Karpas-422 (cell line): ENCODE data around the gene SPON1. TPM values are rescaled to one million over a fixed set of nuclear protein-coding genes. Genes with fewer than 3 reads are reported as not detected.

Source experiments
- DNase-seq: peaks from one replicate; pipeline ENCODE4 v3.0.0-alpha.2; 2015
- H2AFZ ChIP-seq: fragments of 200-600 bp; sonication (generic); 2 replicates; pipeline ENCODE4 v1.6.1; 2014; ENCODE audit warnings: antibody characterized with exemption, low read length, mixed read lengths
- H3K27ac ChIP-seq: fragments of 200-600 bp; sonication (generic); 2 replicates; pipeline ENCODE4 v1.5.1; 2014; ENCODE audit warnings: mild to moderate bottlenecking, low read length, moderate library complexity
- H3K27me3 ChIP-seq: fragments of 200-600 bp; sonication (generic); 2 replicates; pipeline ENCODE4 v1.6.1; 2014; ENCODE audit warnings: low read length, mixed read lengths
- H3K36me3 ChIP-seq: fragments of 200-600 bp; sonication (generic); 2 replicates; pipeline ENCODE4 v1.6.1; 2014; ENCODE audit warnings: low read length, mixed read lengths; ENCODE audit not compliant: insufficient read depth
- H3K4me1 ChIP-seq: fragments of 200-600 bp; sonication (generic); 2 replicates; pipeline ENCODE4 v1.6.1; 2014; ENCODE audit warnings: mild to moderate bottlenecking, low read length, mixed read lengths
- H3K4me2 ChIP-seq: fragments of 200-600 bp; sonication (generic); 2 replicates; pipeline ENCODE4 v1.6.1; 2014; ENCODE audit warnings: low read length, low read depth, mild to moderate bottlenecking; ENCODE audit not compliant: poor library complexity, severe bottlenecking
- H3K4me3 ChIP-seq: fragments of 200-600 bp; sonication (generic); 2 replicates; pipeline ENCODE4 v1.5.1; 2014; ENCODE audit warnings: mild to moderate bottlenecking, antibody characterized with exemption, low read length, mixed read lengths
- H3K79me2 ChIP-seq: fragments of 200-600 bp; sonication (generic); 2 replicates; pipeline ENCODE4 v1.6.1; 2014; ENCODE audit warnings: mild to moderate bottlenecking, low read length, mixed read lengths
- H3K9ac ChIP-seq: fragments of 200-600 bp; sonication (generic); 2 replicates; pipeline ENCODE4 v1.6.0; 2014; ENCODE audit warnings: low read length
- H3K9me2 ChIP-seq: fragments of 200-600 bp; sonication (generic), shearing (Covaris generic); replicated peaks from 2 replicates; pipeline ENCODE4 v1.6.0; 2014; ENCODE audit warnings: mild to moderate bottlenecking, low read length, moderate library complexity; ENCODE audit not compliant: insufficient read depth
- H3K9me3 ChIP-seq: fragments of 300-700, 200-600 bp; sonication (generic); 2 replicates; pipeline ENCODE4 v1.6.1; 2014; ENCODE audit warnings: low read length, mixed read lengths
- H4K20me1 ChIP-seq: fragments of 200-600 bp; sonication (generic); 2 replicates; pipeline ENCODE4 v1.6.1; 2014; ENCODE audit warnings: mild to moderate bottlenecking, antibody characterized with exemption, low read length, low read depth; ENCODE audit not compliant: insufficient read depth
- total RNA-seq: library from RNA; depleted of rRNA; stranded (reverse); fragments of >200 nt; shearing (Covaris generic); gene quantifications from 2 replicates; pipeline ENCODE4 v1.2.3, GENCODE V29; 2014; ENCODE audit warnings: low replicate concordance

Gene SPON1
- total RNA-seq, 1 experiment from 2014 or later, result not detected

GRCh38 chr11:14225666-14226065 lies 263.1 kb downstream of the SPON1 start:
- Histone ChIP-seq H3K9me2 (no peaks in the 10 kb centered on the region), H3K36me3 (no peaks in the 10 kb centered on the region), H3K9ac (no peak overlapping the region), H3K27me3 (no peaks in the 10 kb centered on the region), H4K20me1 (no peaks in the 10 kb centered on the region), H2AFZ (no peak overlapping the region), H3K9me3 (no peaks in the 10 kb centered on the region), H3K79me2 (no peaks in the 10 kb centered on the region), H3K4me2 (no peak overlapping the region), H3K4me3 (no peak overlapping the region), H3K4me1 (no peaks in the 10 kb centered on the region), H3K27ac (no peak overlapping the region)
- DNase-seq, result no peak

GRCh38 chr11:14228356-14228755 lies 265.8 kb downstream of the SPON1 start:
- no peaks in the 10 kb centered on the region for H3K9me2 ChIP-seq

GRCh38 chr11:14229472-14229871 lies 266.9 kb downstream of the SPON1 start:
- DNase-seq, result no peak
- H3K36me3 ChIP-seq, result no peaks in the 10 kb centered on the region
- H3K4me3 ChIP-seq, result no peak overlapping the region
- no peaks in the 10 kb centered on the region for H3K4me1 ChIP-seq
- no peaks in the 10 kb centered on the region for H3K9me2 ChIP-seq
- no peaks in the 10 kb centered on the region for H4K20me1 ChIP-seq
- H3K27me3 ChIP-seq, result no peaks in the 10 kb centered on the region
- no peaks in the 10 kb centered on the region for H3K79me2 ChIP-seq
- H3K27ac ChIP-seq, result no peak overlapping the region
- no peak overlapping the region for H3K4me2 ChIP-seq
- H3K9ac ChIP-seq, result no peak overlapping the region
- H3K9me3 ChIP-seq, result no peaks in the 10 kb centered on the region
- H2AFZ ChIP-seq, result no peak overlapping the region

More at GRCh38 chr11:14228356-14228755, 265.8 kb downstream of the SPON1 start:
- Histone ChIP-seq H3K4me1 (no peaks in the 10 kb centered on the region), H3K79me2 (no peaks in the 10 kb centered on the region), H3K27me3 (no peaks in the 10 kb centered on the region), H2AFZ (no peak overlapping the region), H3K36me3 (no peaks in the 10 kb centered on the region), H3K9ac (no peak overlapping the region), H3K9me3 (no peaks in the 10 kb centered on the region), H3K27ac (no peak overlapping the region), H3K4me3 (no peak overlapping the region), H4K20me1 (no peaks in the 10 kb centered on the region), H3K4me2 (no peak overlapping the region)
- DNase-seq, result no peak

DNA sequence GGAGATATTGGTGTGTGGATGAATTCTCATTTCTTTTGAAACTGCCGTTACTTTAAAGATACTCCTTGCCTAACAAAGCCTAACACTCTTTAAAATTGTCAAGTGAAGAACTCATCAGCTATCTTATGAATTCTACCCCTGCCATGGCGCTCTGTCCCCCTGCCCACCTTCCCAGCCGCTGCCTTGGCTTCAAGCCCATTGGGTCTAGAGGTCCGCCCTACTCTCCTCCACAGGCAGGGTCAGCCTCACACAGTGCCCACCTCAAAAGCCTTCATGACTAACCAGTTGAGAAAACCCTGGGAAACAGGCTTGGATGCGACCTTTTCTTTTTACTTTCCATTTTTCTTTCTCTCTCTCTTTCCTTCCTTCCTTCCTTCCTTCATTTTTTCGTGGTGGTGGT lies 267.9 kb downstream of the SPON1 start:
- H3K27me3 ChIP-seq, result no peaks in the 10 kb centered on the region
- no peak overlapping the region for H3K9ac ChIP-seq
- no peak overlapping the region for H3K4me2 ChIP-seq
- no peaks in the 10 kb centered on the region for H4K20me1 ChIP-seq
- no peak overlapping the region for H3K27ac ChIP-seq
- H3K79me2 ChIP-seq, result no peaks in the 10 kb centered on the region
- H3K4me3 ChIP-seq, result no peak overlapping the region
- H3K9me2 ChIP-seq, result no peaks in the 10 kb centered on the region
- no peak for DNase-seq
- H3K36me3 ChIP-seq, result no peaks in the 10 kb centered on the region
- no peak overlapping the region for H2AFZ ChIP-seq
- H3K9me3 ChIP-seq, result no peaks in the 10 kb centered on the region
- H3K4me1 ChIP-seq, result no peaks in the 10 kb centered on the region

GRCh38 chr11:14232652-14233051 lies 270.1 kb downstream of the SPON1 start:
- Histone ChIP-seq H3K27ac (no peak overlapping the region), H3K36me3 (no peaks in the 10 kb centered on the region), H3K27me3 (no peaks in the 10 kb centered on the region), H3K9ac (no peak overlapping the region), H3K79me2 (no peaks in the 10 kb centered on the region), H2AFZ (no peak overlapping the region), H3K9me2 (no peaks in the 10 kb centered on the region), H3K4me1 (no peaks in the 10 kb centered on the region), H3K9me3 (no peaks in the 10 kb centered on the region), H3K4me2 (no peak overlapping the region), H4K20me1 (no peaks in the 10 kb centered on the region), H3K4me3 (no peak overlapping the region)
- DNase-seq, result no peak

- no peaks in the 10 kb centered on the region for H3K9me3 ChIP-seq
These were observed 271.9 kb downstream of the SPON1 start for GRCh38 chr11:14234446-14234845.

GRCh38 chr11:14235701-14236100 lies 273.2 kb downstream of the SPON1 start:
- no peaks in the 10 kb centered on the region for H4K20me1 ChIP-seq
- H3K4me1 ChIP-seq, result no peaks in the 10 kb centered on the region
- no peak overlapping the region for H3K27ac ChIP-seq
- no peak overlapping the region for H3K9ac ChIP-seq
- no peak overlapping the region for H2AFZ ChIP-seq
- no peak for DNase-seq
- no peaks in the 10 kb centered on the region for H3K27me3 ChIP-seq
- no peaks in the 10 kb centered on the region for H3K79me2 ChIP-seq
- no peak overlapping the region for H3K4me3 ChIP-seq
- no peaks in the 10 kb centered on the region for H3K9me2 ChIP-seq
- H3K4me2 ChIP-seq, result no peak overlapping the region
- no peaks in the 10 kb centered on the region for H3K9me3 ChIP-seq
- no peaks in the 10 kb centered on the region for H3K36me3 ChIP-seq

More at GRCh38 chr11:14234446-14234845, 271.9 kb downstream of the SPON1 start:
- no peak overlapping the region for H2AFZ ChIP-seq
- H3K27ac ChIP-seq, result no peak overlapping the region
- no peaks in the 10 kb centered on the region for H3K79me2 ChIP-seq
- H3K4me2 ChIP-seq, result no peak overlapping the region
- H3K9me2 ChIP-seq, result no peaks in the 10 kb centered on the region
- no peaks in the 10 kb centered on the region for H3K4me1 ChIP-seq
- no peak overlapping the region for H3K9ac ChIP-seq
- no peaks in the 10 kb centered on the region for H4K20me1 ChIP-seq
- no peak for DNase-seq
- no peaks in the 10 kb centered on the region for H3K36me3 ChIP-seq
- no peaks in the 10 kb centered on the region for H3K27me3 ChIP-seq
- H3K4me3 ChIP-seq, result no peak overlapping the region

DNA sequence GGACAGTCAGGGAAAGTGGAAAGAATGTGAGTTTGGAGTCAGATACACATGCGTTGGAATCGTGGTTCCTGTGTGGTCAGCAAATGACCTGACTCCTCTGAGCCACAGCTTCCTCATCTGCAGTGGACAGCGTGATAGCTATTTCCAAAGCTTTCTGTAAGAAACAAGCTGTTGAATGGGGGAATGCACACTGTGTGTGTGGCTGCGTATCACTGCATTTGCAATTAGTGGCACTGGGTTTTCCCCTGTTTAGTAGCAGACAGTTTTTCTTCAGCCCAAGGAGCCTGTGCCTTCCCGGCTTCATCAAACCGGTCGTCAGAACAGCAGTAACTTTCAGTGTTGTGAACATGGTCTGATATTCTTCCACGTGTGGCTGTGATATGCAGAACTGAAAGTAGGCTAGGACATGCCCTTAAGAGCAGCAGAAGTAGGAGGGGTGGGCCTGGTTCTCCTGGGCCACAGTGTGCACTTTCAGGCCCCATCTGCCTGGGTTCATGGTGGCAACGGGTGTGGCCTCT lies 275.0 kb downstream of the SPON1 start:
- H2AFZ ChIP-seq, result no peak overlapping the region
- no peaks in the 10 kb centered on the region for H3K9me3 ChIP-seq
- H3K36me3 ChIP-seq, result no peaks in the 10 kb centered on the region
- H3K4me3 ChIP-seq, result no peak overlapping the region
- no peaks in the 10 kb centered on the region for H3K9me2 ChIP-seq
- no peaks in the 10 kb centered on the region for H3K4me1 ChIP-seq
- DNase-seq, result peak; percentile 48
- no peaks in the 10 kb centered on the region for H4K20me1 ChIP-seq
- H3K27ac ChIP-seq, result no peak overlapping the region
- no peak overlapping the region for H3K9ac ChIP-seq
- H3K4me2 ChIP-seq, result no peak overlapping the region
- H3K27me3 ChIP-seq, result no peaks in the 10 kb centered on the region
- H3K79me2 ChIP-seq, result no peaks in the 10 kb centered on the region

GRCh38 chr11:14240221-14240620 lies 277.7 kb downstream of the SPON1 start:
- no peak overlapping the region for H3K27ac ChIP-seq
- H3K9me3 ChIP-seq, result no peaks in the 10 kb centered on the region
- H3K4me2 ChIP-seq, result no peak overlapping the region
- no peaks in the 10 kb centered on the region for H4K20me1 ChIP-seq
- no peaks in the 10 kb centered on the region for H3K9me2 ChIP-seq
- H3K4me3 ChIP-seq, result no peak overlapping the region
- no peaks in the 10 kb centered on the region for H3K79me2 ChIP-seq
- no peak overlapping the region for H3K9ac ChIP-seq
- DNase-seq, result no peak
- no peaks in the 10 kb centered on the region for H3K36me3 ChIP-seq
- no peaks in the 10 kb centered on the region for H3K27me3 ChIP-seq
- H2AFZ ChIP-seq, result no peak overlapping the region
- no peaks in the 10 kb centered on the region for H3K4me1 ChIP-seq
